ENCODE measurements around the gene FBXL5.
A peak's percentile ranks its signal among the peaks of the same experiment; 100 is the strongest.
"Not testable (repeated sequence)": the region's sequence is repeated elsewhere in the genome, so short reads cannot be mapped to it uniquely, and the experiment has no call there.

The FBXL5 gene

GRCh38 chr4:15649914-15650545, 5.1 kb downstream of the FBXL5 start:
- peak; percentile 23 for DNase-seq (ENCODE audit: low read depth)

DNA sequence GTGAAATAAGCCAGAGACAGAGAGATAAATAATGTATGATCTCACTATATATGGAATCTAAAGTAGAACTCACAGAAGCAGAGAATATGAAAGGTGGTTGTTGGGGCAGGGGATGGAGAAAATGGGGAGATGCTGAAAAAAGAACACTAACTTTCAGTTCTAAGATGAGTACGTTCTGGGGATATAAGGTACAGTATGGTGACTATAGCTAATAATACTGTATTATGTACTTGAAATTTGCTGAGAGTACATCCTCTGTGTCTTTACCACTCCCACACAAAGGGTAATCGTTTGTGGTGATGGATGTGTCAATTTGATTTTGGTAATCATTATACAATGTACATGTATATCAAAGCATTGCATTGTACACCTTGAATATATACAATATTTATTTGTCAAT, 6.6 kb downstream of the FBXL5 start:
- no peak for DNase-seq (ENCODE audit: low read depth)

DNA sequence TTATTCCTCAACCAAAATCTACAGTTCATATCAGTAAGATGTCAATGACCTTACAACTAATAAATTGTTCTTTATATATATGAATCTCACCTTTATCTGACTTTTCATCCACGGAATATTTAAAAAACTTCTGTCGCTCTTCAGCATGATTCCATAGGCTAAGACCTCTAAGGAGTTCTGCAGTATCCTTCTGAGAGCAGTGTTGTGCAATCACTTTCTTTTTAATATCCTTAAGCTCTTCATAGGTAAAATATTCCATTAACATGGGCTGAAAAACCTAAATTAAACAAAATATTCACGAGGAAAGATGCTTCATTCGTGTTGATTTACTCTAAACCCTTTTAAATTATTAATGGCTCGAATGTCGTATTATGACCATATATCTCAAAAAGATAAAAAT, 16.7 kb downstream of the FBXL5 start:
- DNase-seq (ENCODE audit: low read depth) = no peak

DNA sequence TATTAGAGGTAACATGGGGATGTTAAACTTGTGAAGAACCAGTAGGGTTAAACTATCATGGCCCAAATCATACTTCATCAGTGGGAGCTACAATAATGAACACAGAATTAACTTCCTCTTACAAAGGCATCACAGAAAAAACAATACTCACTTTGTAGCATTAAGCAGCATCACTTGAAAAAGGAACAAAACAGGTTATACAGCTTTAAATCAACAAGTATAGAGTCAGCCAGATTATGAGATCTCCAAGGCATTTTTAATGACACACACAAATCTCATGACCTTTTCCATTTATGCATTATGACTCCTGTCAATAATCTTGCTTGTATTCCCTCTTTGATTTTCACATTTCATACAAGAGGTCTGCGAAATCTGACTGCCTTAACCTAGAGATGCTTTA, 18.3 kb downstream of the FBXL5 start:
- DNase-seq (ENCODE audit: low read depth) = no peak

DNA sequence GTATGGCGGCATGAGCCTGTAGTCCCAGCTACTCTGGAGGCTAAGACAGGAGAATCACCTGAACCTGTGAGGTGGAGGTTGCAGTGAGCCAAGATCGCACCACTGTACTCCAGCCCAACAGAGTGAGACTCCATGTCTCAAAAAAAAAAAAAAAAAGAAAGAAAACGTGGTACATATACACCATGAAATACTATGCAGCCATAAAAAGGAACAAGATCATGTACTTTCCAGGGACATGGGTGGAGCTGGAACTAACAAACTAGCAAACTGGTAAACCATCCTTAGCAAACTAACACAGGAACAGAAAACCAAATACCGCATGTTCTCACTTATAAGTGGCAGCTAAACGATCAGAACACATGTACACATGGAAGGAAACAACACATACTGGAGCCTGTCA, 37.8 kb downstream of the FBXL5 start:
- DNase-seq (ENCODE audit: low read depth) = not testable (repeated sequence)

- DNase-seq (ENCODE audit: low read depth) = not testable (repeated sequence)
These were observed 40.3 kb downstream of the FBXL5 start for GRCh38 chr4:15614891-15615290.

DNA sequence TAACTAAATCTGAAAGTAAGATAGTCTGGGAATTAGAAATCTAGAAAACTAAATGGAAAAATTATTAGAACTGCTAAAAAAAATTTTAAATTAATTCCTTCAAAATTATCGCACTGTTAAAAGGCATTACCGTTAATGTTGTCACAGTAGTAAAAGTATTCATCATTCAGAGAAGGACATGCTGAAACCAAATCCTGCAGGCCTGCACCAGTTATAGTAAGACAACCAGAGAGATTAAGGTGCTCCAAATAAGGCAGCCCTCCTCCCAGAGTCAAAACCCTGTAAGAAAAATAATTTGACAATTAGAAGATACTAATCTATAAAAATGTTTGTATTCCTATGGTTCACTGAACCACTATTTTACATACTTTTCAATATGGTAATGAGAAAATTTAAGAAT, 43.0 kb downstream of the FBXL5 start:
- no peak for DNase-seq (ENCODE audit: low read depth)

- no peak for DNase-seq (ENCODE audit: low read depth)
These were observed 44.3 kb downstream of the FBXL5 start for GRCh38 chr4:15610855-15611254.

DNA sequence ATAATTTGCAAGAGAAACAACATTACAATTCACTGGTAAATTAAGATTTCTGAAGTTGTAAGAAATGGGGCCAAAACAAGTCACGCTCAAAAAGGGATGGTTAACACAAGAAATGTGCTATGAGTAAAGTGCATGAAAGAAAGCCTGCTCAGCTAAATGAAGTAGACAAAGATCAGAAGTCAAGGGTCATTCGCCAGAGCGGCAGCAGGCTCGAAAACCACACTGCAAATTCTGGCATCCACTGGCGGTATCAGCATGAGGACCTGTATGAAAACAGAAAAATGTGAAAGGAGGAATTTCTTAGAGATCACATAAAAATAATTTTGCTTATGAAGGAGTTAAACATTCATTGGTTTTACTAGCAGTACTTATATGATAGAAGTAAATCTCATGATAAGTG, 49.6 kb downstream of the FBXL5 start:
- no peak for DNase-seq (ENCODE audit: low read depth)

- DNase-seq (ENCODE audit: low read depth) = no peak
These were observed 53.3 kb downstream of the FBXL5 start for GRCh38 chr4:15601862-15602261.

DNA sequence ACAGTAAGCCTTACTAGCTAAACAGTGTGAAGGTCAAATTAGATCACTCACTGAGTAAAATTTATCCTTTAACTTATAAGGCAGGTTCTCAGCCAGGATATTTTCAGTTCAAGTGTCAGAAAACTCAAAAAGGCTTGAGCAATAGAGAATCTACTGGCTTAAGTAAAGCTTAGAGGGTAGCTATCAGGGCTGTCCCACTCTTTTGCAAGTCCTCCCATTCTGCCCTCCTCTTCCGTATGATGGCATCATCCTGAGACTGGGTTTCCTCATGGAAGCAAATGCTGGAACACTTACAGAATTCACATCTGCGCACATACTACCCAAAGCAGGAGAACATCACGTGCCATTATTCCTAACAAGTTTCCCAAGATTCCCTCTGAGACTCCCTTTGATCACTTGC, 55.0 kb downstream of the FBXL5 start:
- DNase-seq (ENCODE audit: low read depth) = no peak

DNA sequence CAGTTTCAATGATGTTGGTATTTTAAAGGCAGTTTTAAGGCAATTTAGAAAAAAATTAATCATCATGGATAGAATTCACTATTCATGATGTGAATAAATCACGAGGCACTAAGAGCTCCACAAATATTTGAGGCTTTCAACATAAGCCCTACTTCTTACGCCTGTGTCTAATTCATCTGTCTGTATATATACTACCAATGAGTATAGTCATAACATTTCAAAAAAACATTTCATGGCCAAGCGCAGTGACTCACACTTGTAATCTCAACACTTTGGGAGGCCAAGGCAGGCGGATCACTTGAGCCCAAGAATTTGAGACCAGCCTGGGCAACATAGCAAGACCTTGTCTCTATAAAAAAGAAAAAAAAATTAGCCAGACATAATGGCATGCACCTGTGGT, 56.5 kb downstream of the FBXL5 start:
- DNase-seq (ENCODE audit: low read depth) = no peak

DNA sequence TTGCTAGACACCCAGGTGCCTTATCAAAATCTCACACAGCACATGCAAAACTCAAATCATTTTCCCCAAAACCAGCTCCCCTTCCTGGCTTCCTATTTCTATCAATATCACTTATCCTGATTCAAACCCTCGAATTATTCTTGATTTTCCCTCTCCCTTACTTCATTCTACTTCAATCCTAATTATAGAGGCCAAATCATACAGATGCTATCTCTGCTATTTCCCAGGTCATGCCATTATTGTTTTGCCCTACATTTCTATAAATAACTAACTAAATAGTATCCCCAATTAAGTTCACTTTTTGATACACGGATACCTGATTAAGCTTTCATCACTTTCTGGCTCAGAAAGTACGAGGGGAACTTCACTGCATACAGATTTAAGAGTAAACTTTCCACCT, 62.4 kb downstream of the FBXL5 start:
- DNase-seq (ENCODE audit: low read depth) = no peak

DNA sequence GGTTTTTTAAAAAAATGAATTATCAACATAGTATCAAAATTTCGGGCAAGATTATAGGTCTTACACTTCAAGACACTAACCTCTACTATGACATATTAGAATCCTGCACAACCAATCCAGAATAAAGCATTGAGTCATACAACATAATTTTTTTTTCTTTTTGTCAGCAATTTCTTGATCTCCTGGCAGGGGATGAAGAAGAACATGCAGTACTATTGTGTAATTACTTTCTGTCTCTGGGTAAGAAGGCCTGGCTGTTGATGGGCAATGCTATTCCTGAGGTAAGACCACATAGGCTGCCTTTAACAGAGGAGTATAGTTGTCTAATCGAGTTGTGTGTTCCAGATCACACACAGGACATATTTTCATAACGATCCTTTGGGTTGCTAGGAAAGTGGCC, 67.5 kb downstream of the FBXL5 start:
- DNase-seq (ENCODE audit: low read depth) = no peak

DNA sequence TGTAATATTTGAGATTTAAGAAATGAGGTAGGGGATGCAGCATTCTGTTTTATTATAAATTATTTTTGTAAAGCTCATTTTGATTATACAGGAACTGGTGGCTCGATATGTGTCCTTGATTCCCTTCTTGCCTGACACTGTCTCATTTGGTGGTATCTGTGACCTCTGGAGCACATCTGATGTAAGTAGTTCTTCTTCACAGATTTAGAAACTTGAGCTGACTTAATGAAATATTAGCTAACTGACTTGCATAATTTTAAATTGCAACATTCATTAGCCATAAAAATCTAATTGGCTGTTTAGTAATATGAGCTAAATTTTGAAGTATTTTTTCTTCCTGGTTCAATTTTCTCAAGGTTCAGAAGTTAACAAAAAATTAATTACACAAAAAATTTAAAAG, 69.1 kb downstream of the FBXL5 start:
- no peak for DNase-seq (ENCODE audit: low read depth)

GRCh38 chr4:15585331-15585730, 69.8 kb downstream of the FBXL5 start:
- no peak for DNase-seq (ENCODE audit: low read depth)

DNA sequence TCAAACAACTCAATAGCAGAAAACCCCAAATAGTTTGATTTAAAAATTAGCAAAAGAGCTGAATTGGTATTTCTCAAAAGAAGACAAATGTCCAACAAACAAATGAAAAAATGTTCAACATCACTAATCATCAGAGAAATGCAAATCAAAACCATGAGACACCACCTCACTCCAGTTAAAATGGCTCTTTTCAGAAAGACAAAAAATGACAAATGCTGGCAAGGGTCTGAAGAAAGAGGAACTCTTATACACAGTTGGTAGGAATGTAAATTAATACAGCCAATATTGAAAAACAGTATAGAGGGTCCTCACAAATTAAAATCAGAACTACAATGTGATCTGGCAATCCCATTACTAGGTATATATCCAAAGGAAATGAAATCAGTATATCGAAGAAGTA, 70.4 kb downstream of the FBXL5 start:
- DNase-seq (ENCODE audit: low read depth) = no peak

DNA sequence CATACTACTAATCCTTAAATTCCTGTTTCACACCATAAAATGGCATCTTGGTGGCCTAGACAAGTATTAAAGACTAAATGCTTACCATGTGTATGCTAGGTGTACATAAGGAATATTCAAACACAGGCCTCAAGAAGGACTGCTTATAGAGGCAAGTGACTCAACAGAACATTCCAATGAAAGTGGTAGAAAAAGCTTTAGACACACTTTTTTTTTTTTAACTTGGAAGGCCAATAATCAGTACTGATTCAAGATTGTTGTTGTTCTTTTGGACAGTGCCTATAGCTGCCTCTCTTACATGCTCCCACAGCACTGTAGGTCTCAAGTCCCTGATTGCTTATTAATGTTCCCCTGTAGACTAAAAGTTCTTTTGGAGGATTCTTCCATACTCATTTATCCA, 77.6 kb downstream of the FBXL5 start:
- no peak for DNase-seq (ENCODE audit: low read depth)

GRCh38 chr4:15575966-15576365, 79.2 kb downstream of the FBXL5 start:
- DNase-seq (ENCODE audit: low read depth) = no peak

DNA sequence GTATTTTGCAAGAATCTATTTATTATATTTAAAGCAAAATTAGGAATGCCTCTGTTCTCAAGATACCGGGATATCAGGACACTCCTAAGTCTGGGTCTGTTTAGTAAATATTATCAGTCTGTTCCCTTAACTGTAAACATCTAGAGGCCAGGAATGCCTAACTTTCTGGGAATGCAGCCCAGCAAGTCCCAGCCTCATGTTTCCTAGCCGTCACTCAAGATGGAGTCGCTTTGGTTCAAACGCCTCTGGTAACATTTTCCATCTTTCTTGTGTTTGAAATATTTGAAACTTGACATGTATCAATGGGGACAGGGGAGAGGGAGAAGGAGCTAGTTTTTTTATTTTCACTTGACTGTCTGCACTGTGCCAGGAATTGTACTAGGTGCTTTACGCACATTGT, 85.4 kb downstream of the FBXL5 start:
- DNase-seq (ENCODE audit: low read depth) = no peak

GRCh38 chr4:15568821-15569220, 86.3 kb downstream of the FBXL5 start:
- no peak for DNase-seq (ENCODE audit: low read depth)

- no peak for DNase-seq (ENCODE audit: low read depth)
These were observed 91.3 kb downstream of the FBXL5 start for GRCh38 chr4:15563871-15564270.

DNA sequence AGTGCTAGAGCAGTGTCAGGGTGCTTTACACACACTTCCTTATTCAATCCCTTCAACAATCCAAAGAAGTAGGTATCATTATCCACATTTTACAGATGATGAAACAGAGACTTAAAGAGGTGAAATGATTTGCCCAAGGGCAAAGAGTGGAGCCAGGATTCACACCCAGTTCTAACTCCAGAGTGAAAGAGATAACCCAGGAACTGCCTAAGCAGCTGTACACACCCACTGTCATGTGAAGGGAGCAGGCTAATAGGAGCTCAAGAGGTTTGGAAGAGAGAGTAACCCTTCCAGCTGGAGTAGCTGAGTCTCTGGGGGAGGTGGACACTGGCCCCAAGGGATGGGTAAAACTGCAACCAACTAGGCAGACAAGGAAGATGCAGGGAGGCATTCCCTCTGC, 92.5 kb downstream of the FBXL5 start:
- DNase-seq (ENCODE audit: low read depth) = no peak

- DNase-seq (ENCODE audit: low read depth) = no peak
These were observed 93.0 kb downstream of the FBXL5 start for GRCh38 chr4:15562114-15562513.

- DNase-seq (ENCODE audit: low read depth) = no peak
These were observed 96.6 kb downstream of the FBXL5 start for GRCh38 chr4:15558561-15558960.
